Vein endothelial cell (primary cell): ENCODE measurements around the gene GPC4. TPM values are rescaled to one million over a fixed set of nuclear protein-coding genes. Genes with fewer than 3 reads are reported as not detected.

Experiments
- total RNA-seq: library from RNA; depleted of rRNA; stranded (reverse); fragments of >200 nt; gene quantifications from 2 replicates; pipeline ENCODE4 v1.2.3, GENCODE V29; 2012

The GPC4 gene
- total RNA-seq = under 0.01 and 0.10 TPM in 2 replicates

DNA sequence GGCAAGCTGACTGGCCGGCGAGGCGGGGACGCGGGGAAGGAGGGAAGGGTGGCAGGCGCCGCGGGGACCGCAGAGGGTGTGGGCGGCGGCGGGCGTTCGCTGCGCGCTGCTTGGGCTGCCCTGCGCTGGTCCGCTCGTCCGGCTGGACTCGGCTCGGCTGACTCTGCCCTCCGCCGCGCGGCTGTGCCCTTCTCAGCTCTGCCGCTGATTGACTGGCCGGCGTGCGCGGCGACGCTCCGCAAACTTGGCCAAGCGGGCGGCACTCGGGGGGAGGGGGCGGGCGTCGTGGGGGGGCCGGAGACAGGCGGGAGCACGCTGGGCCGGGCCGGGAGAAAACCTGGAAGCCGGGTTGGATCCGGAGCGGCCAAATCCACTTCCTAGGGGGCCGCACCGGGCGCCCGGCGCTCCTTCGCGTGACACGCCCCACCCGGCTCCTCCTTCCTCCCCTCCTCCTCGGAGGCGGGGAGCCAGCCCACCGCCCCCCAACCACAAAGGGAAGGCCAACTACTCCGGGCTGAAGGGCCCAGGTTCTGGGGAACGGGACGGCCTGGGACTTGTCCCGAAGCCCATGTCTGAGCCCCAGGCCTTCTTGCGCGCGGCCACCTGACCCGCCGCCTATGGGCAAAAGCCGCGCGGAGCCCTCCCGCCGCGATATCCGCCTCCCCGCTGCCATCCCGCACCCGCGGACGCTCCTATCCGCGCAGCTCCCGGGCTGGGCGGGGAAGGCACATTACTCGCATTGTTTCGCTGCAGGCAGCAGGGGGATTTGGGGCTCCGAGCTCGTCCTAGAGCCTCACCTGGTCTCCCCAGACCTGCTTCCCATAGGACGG lies at the start of gene GPC4:
GPC4 (minus strand) TSS at position 214 of the 830 bp plus-strand sequence. CDS start 524 bp downstream, outside the sequence.

Other genes with a start within 250 kb of the GPC4 start
- gene TFDP3, start 197.1 kb downstream of the GPC4 start, total RNA-seq = not detected in 2 replicates